CD14-positive monocyte (primary cell): Measurements from ENCODE around the gene LRRTM4. TPM values are rescaled to one million over a fixed set of nuclear protein-coding genes. Genes with fewer than 3 reads are reported as not detected.
"Not testable (repeated sequence)": the region's sequence is repeated elsewhere in the genome, so short reads cannot be mapped to it uniquely, and the experiment has no call there.

ENCODE experiments used
- DNase-seq, 3 donors: peaks; one replicate each; pipeline ENCODE4 v3.0.0-alpha.2; 2011 to 2022
- H2AFZ ChIP-seq: 2 replicates; pipeline ENCODE4 v1.6.0; 2012; ENCODE audit warnings: mild to moderate bottlenecking, low read depth, low read length, inconsistent platforms; ENCODE audit not compliant: insufficient read depth, poor library complexity, severe bottlenecking
- H3K27ac ChIP-seq, 2 donors: 1 replicate in 1 of 2; 2 replicates in 1 of 2; pipeline ENCODE4 v1.5.1; 2012 to 2013; ENCODE audit warnings: low read length in 2 of 2, control low read depth in 1 of 2, inconsistent platforms in 1 of 2, low read depth in 1 of 2, mild to moderate bottlenecking in 1 of 2
- H3K27me3 ChIP-seq, 2 donors: one replicate each; pipeline versions ENCODE4 v1.6.0 to v1.6.1; 2011 to 2013; ENCODE audit warnings: low read length in 2 of 2; ENCODE audit not compliant: control insufficient read depth in 2 of 2, insufficient read depth in 2 of 2
- H3K36me3 ChIP-seq, 2 donors: replicated peaks in 1 of 2; 1 replicate in 1 of 2; 2 replicates in 1 of 2; pipeline versions ENCODE4 v1.5.1 to v1.6.1; 2012 to 2013; ENCODE audit warnings: low read length in 2 of 2, control low read depth in 1 of 2, inconsistent platforms in 1 of 2, mild to moderate bottlenecking in 1 of 2; ENCODE audit not compliant: insufficient read depth in 2 of 2, control insufficient read depth in 1 of 2
- H3K4me1 ChIP-seq, 2 donors: 1 replicate in 1 of 2; 2 replicates in 1 of 2; pipeline versions ENCODE4 v1.5.1 to v1.6.1; 2012 to 2013; ENCODE audit warnings: low read length in 2 of 2, control low read depth in 1 of 2, inconsistent platforms in 1 of 2, mild to moderate bottlenecking in 1 of 2, moderate library complexity in 1 of 2; ENCODE audit not compliant: insufficient read depth in 2 of 2, control insufficient read depth in 1 of 2
- H3K4me2 ChIP-seq: replicated peaks from 2 replicates; pipeline ENCODE3; 2012; ENCODE audit warnings: low read length, moderate library complexity, mild to moderate bottlenecking; ENCODE audit not compliant: poor library complexity, severe bottlenecking; ENCODE audit errors: extremely low read depth
- H3K4me3 ChIP-seq, 3 experiments: fragments of 200-600 bp in 1 of 3; sonication (generic) in 1 of 3; replicated peaks in 1 of 3; 1 replicate in 2 of 3; 2 replicates in 1 of 3; pipeline ENCODE4 v1.5.1; 2011 to 2013; ENCODE audit warnings: low read length in 3 of 3, mild to moderate bottlenecking in 3 of 3, control low read depth in 2 of 3, low read depth in 2 of 3, inconsistent platforms in 1 of 3, moderate library complexity in 1 of 3
- H3K79me2 ChIP-seq: 2 replicates; pipeline ENCODE4 v1.6.0; 2012; ENCODE audit warnings: mild to moderate bottlenecking, control low read depth, inconsistent platforms, low read length, moderate library complexity; ENCODE audit not compliant: insufficient read depth
- H3K9ac ChIP-seq: 2 replicates; pipeline ENCODE4 v1.6.0; 2017; ENCODE audit warnings: low read length, mild to moderate bottlenecking; ENCODE audit not compliant: insufficient read depth, poor library complexity, severe bottlenecking
- H3K9me3 ChIP-seq, 2 donors: replicated peaks in 1 of 2; 1 replicate in 1 of 2; 2 replicates in 1 of 2; pipeline versions ENCODE4 v1.5.1 to v1.6.1; 2012 to 2013; ENCODE audit warnings: low read length in 2 of 2, control low read depth in 1 of 2; ENCODE audit not compliant: control insufficient read depth in 1 of 2, insufficient read depth in 1 of 2
- H4K20me1 ChIP-seq: 2 replicates; pipeline ENCODE4 v1.6.0; 2012; ENCODE audit warnings: mild to moderate bottlenecking, low read length, control low read depth, moderate library complexity; ENCODE audit not compliant: insufficient read depth
- H3K27ac Mint-ChIP-seq, 7 donors: one replicate each; pipeline ENCODE4 v1.8.0; 2020; ENCODE audit warnings: mild to moderate bottlenecking in 7 of 7, mixed read lengths in 7 of 7, moderate library complexity in 6 of 7, inconsistent platforms in 2 of 7
- H3K27me3 Mint-ChIP-seq, 3 donors: one replicate each; pipeline ENCODE4 v1.8.0; 2021 to 2022; ENCODE audit warnings: low read depth in 3 of 3, mild to moderate bottlenecking in 3 of 3, mixed read lengths in 3 of 3, moderate library complexity in 3 of 3, inconsistent platforms in 1 of 3
- H3K36me3 Mint-ChIP-seq, 2 donors: one replicate each; pipeline ENCODE4 v1.8.0; 2020; ENCODE audit warnings: mixed read lengths in 2 of 2, inconsistent platforms in 1 of 2, mild to moderate bottlenecking in 1 of 2
- H3K4me1 Mint-ChIP-seq: one replicate; pipeline ENCODE4 v1.8.0; 2020; ENCODE audit warnings: mild to moderate bottlenecking, mixed read lengths
- H3K4me3 Mint-ChIP-seq, 2 donors: one replicate each; pipeline ENCODE4 v1.8.0; 2020; ENCODE audit warnings: mild to moderate bottlenecking in 2 of 2, mixed read lengths in 2 of 2, moderate library complexity in 1 of 2
- H3K9me3 Mint-ChIP-seq, 7 donors: one replicate each; pipeline ENCODE4 v1.8.0; 2020 to 2022; ENCODE audit warnings: mixed read lengths in 7 of 7, mild to moderate bottlenecking in 6 of 7, moderate library complexity in 6 of 7, inconsistent platforms in 2 of 7
- WGBS: methylation state at CpG from one replicate; pipeline ENCODE4 v1.1.5; 2013; ENCODE audit warnings: missing lambda C conversion rate; ENCODE audit not compliant: insufficient coverage; 5-methylcytosine and 5-hydroxymethylcytosine counted together
- intact Hi-C, 2 donors: fragments of 100-400 bp; cut with micrococcal nuclease; formaldehyde crosslinking; loops; one replicate each; pipeline versions ENCODE4 v1.15.0 to v1.15.1; 2023
- polyA plus RNA-seq, 3 donors: library from polyadenylated mRNA; depleted of rRNA in 1 of 3; unstranded in 2 of 3; stranded (reverse) in 1 of 3; fragments of 300-500 nt in 2 of 3; fragments of >200 nt in 1 of 3; fragmentation: Illumina TruSeq in 2 of 3; gene quantifications; 1 replicate in 2 of 3; 2 replicates in 1 of 3; pipeline ENCODE4 v1.2.3, GENCODE V29; 2012 to 2021
- TF ChIP-seq, protein P1 (sequence below): fragments of 200-600 bp; IDR thresholded peaks from one replicate; pipeline ENCODE4 v1.8.0; 2022; ENCODE audit warnings: antibody characterized with exemption, mild to moderate bottlenecking

LRRTM4 gene
- polyA plus RNA-seq, 3 donors: not detected

GRCh38 chr2:77034445-77034844 lies 487.7 kb downstream of the LRRTM4 start:
- Histone ChIP-seq H3K4me3 (no peak overlapping the region), H3K27me3 (no peaks in the 10 kb centered on the region), H3K36me3 (no peaks in the 10 kb centered on the region), H3K9ac (no peak overlapping the region), H3K27ac (no peak overlapping the region), H2AFZ (no peak overlapping the region), H3K79me2 (no peaks in the 10 kb centered on the region), H3K9me3 (no peaks in the 10 kb centered on the region), H3K4me2 (no peak overlapping the region), H3K4me1 (no peaks in the 10 kb centered on the region), H4K20me1 (no peaks in the 10 kb centered on the region)
- WGBS: 13% methylated on average over 1 of the region's 4 CpGs
- no peaks in the 10 kb centered on the region for H3K36me3 Mint-ChIP-seq
- H3K4me3 Mint-ChIP-seq: no peak overlapping the region
- H3K27ac Mint-ChIP-seq: no peak overlapping the region
- H3K4me1 Mint-ChIP-seq: no peaks in the 10 kb centered on the region
- no peaks in the 10 kb centered on the region for H3K27me3 Mint-ChIP-seq
- H3K9me3 Mint-ChIP-seq: peaks cover 0 to 1% (median 0%) of the 10 kb centered on the region in 7 donors
- intact Hi-C loops: no loop called here
- DNase-seq: no peak
- TF ChIP-seq, protein P1, sequence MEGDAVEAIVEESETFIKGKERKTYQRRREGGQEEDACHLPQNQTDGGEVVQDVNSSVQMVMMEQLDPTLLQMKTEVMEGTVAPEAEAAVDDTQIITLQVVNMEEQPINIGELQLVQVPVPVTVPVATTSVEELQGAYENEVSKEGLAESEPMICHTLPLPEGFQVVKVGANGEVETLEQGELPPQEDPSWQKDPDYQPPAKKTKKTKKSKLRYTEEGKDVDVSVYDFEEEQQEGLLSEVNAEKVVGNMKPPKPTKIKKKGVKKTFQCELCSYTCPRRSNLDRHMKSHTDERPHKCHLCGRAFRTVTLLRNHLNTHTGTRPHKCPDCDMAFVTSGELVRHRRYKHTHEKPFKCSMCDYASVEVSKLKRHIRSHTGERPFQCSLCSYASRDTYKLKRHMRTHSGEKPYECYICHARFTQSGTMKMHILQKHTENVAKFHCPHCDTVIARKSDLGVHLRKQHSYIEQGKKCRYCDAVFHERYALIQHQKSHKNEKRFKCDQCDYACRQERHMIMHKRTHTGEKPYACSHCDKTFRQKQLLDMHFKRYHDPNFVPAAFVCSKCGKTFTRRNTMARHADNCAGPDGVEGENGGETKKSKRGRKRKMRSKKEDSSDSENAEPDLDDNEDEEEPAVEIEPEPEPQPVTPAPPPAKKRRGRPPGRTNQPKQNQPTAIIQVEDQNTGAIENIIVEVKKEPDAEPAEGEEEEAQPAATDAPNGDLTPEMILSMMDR: no peak

DNA sequence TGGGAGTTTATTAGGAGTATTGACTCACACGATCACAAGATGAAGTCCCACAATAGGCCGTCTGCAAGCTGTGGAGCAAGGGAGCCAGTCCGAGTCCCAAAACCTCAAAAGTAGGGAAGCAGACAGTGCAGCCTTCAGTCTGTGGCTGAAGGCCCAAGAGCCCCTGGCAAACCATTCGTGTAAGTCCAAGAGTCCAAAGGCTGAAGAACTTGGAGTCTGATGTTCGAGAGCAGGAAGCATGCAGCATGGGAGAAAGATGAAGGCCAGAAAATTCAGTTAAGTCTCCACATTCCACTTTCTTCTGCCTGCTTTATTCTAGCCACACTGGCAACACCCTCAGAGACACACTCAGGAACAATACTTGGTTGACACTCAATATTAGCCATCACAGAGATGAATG lies 492.9 kb downstream of the LRRTM4 start:
- H3K36me3 ChIP-seq, H3K36me3 Mint-ChIP-seq, DNase-seq, H3K9ac ChIP-seq, intact Hi-C loops, H3K27me3 Mint-ChIP-seq, H4K20me1 ChIP-seq, H3K27ac ChIP-seq, H3K27ac Mint-ChIP-seq, H3K4me3 ChIP-seq, H3K4me1 Mint-ChIP-seq, H3K4me1 ChIP-seq, H3K9me3 Mint-ChIP-seq, H3K79me2 ChIP-seq, H3K9me3 ChIP-seq, H2AFZ ChIP-seq, H3K27me3 ChIP-seq, H3K4me3 Mint-ChIP-seq, H3K4me2 ChIP-seq: not testable (repeated sequence)
- 93% methylated on average over 5 of the region's 5 CpGs for WGBS
